ENCODE measurements around the gene KLK11. TPM values are rescaled to one million over a fixed set of nuclear protein-coding genes. Genes with fewer than 3 reads are reported as not detected.

The KLK11 gene
- polyA plus RNA-seq (2011; rRNA removed) (not detected in 2 replicates), polyA minus RNA-seq (2011; rRNA and poly(A)+ RNA removed) (not detected in 2 replicates)

GRCh38 chr19:51026554-51026831 is at the start of gene KLK11:
Gene KLK11, minus strand, starts transcription at chr19:51026616. Its CDS starts 985 bp downstream, at chr19:51025631.
- no peak for DNase-seq (ENCODE audit: low read depth)
- POLR2A ChIA-PET = no interaction called here
- Histone ChIP-seq H3K27me3 (ENCODE audit: control insufficient read depth, insufficient read depth, low read length) (no peaks in the 10 kb centered on the region), H3K36me3 (ENCODE audit: control insufficient read depth, insufficient read depth, low read length) (no peaks in the 10 kb centered on the region), H3K4me3 (ENCODE audit: low read depth, low read length) (no peak within 1 kb of the TSS)
- CTCF ChIA-PET = no interaction called here
- no peak for TF ChIP-seq CTCF (IDR thresholded peaks at IDR 0.05; ENCODE audit: insufficient read depth, low read depth, low read length)

GRCh38 chr19:51075998-51076397 is 49.6 kb upstream of the KLK11 start:
- no peaks in the 10 kb centered on the region for H3K36me3 ChIP-seq (ENCODE audit: control insufficient read depth, insufficient read depth, low read length)
- no peak for TF ChIP-seq CTCF (IDR thresholded peaks at IDR 0.05; ENCODE audit: insufficient read depth, low read depth, low read length)
- ChIA-PET CTCF (no interaction called here), POLR2A (no interaction called here)
- no peak overlapping the region for H3K4me3 ChIP-seq (ENCODE audit: low read depth, low read length)
- DNase-seq (ENCODE audit: low read depth) = no peak
- no peaks in the 10 kb centered on the region for H3K27me3 ChIP-seq (ENCODE audit: control insufficient read depth, insufficient read depth, low read length)

DNA sequence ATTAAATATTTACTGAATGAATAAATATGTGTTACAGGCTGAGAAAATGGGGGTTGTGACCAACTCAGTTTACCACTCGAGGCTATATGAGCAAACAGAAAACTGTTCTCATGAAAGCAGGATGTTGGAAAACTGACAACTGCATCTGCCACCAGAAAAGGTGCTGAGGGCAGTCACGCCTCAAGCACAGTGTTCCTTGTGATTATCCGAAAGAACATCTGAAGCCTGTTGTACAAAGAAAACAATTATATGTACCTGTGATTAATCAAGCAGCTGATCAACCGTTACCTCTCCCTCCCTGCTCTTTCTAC is 44.6 kb upstream of the KLK11 start:
- no peak for TF ChIP-seq CTCF (IDR thresholded peaks at IDR 0.05; ENCODE audit: insufficient read depth, low read depth, low read length)

GRCh38 chr19:51070334-51071094 is 44.1 kb upstream of the KLK11 start:
- no peak for DNase-seq (ENCODE audit: low read depth)
- CTCF ChIA-PET = interaction anchor here (0.6 kb wide), 1 partner anchor 50 kb away, joined by 3 read pairs; no protein-coding TSS in a partner anchor
- Histone ChIP-seq H3K36me3 (ENCODE audit: control insufficient read depth, insufficient read depth, low read length) (no peaks in the 10 kb centered on the region), H3K27me3 (ENCODE audit: control insufficient read depth, insufficient read depth, low read length) (no peaks in the 10 kb centered on the region), H3K4me3 (ENCODE audit: low read depth, low read length) (no peak overlapping the region)
- POLR2A ChIA-PET = no interaction called here
- TF ChIP-seq CTCF (IDR thresholded peaks at IDR 0.05; ENCODE audit: insufficient read depth, low read depth, low read length) = no peak

More for the DNA sequence above, 44.6 kb upstream of the KLK11 start:
- no peaks in the 10 kb centered on the region for H3K27me3 ChIP-seq (ENCODE audit: control insufficient read depth, insufficient read depth, low read length)
- no peak for DNase-seq (ENCODE audit: low read depth)
- ChIA-PET POLR2A (no interaction called here), CTCF (no interaction called here)
- H3K4me3 ChIP-seq (ENCODE audit: low read depth, low read length) = no peak overlapping the region
- H3K36me3 ChIP-seq (ENCODE audit: control insufficient read depth, insufficient read depth, low read length) = no peaks in the 10 kb centered on the region

DNA sequence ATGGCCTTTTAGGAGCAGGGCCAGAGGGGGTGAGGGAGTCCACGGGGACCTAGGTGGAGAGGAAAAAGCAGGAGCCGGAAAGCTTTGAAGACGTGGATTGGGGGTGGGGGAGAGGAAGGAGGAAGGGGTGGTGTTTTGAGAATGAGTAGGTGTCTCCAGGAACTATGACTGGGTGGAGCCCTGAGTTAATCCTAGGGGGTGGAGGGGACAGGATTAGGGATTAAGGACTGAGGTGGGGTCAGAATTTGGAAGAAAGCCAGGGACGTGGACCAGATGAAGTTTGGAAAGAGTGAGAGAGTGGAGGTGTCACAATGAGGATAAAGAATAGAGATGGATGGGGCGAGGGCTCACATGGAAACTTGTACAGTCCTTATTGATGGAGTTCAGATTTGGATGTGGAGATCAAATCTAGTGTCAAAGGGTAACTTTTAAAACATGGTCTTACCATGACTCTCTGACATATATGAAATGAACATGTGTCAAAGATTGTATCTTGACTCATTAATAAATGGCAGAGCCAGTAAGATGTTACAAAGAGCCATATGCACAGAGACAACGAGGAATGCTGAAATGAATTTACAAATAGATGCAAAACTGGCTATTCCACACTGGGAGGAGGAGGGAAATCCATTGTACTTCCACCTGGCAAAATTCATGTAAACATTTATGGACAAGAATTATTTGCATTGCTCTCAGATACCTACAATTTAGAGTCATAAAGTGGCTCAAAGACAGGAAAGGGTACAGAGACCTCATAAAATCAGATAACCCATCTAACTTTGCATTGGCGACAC is 40.2 kb upstream of the KLK11 start:
- ChIA-PET POLR2A (interaction anchor here (0.6 kb wide), 1 partner anchor 19 kb away, joined by 7 read pairs; no protein-coding TSS in a partner anchor), CTCF (no interaction called here)

More for the DNA sequence above, 40.2 kb upstream of the KLK11 start:
- no peaks in the 10 kb centered on the region for H3K36me3 ChIP-seq (ENCODE audit: control insufficient read depth, insufficient read depth, low read length)
- H3K4me3 ChIP-seq (ENCODE audit: low read depth, low read length) = no peak overlapping the region
- DNase-seq (ENCODE audit: low read depth) = no peak
- no peaks in the 10 kb centered on the region for H3K27me3 ChIP-seq (ENCODE audit: control insufficient read depth, insufficient read depth, low read length)
- TF ChIP-seq CTCF (IDR thresholded peaks at IDR 0.05; ENCODE audit: insufficient read depth, low read depth, low read length) = no peak

All from BJ (cell line).